GM12892 (cell line): Measurements from ENCODE around the gene PPFIA1.

ENCODE experiments used
- DNase-seq: peaks from one replicate; pipeline ENCODE4 v3.0.0; 2011; ENCODE audit not compliant: insufficient read length
- FAIRE-seq: peaks from 2 replicates; lab custom pipeline; 2011; peaks lifted over from hg19 to GRCh38; lab: Jason Lieb, UNC
- POLR2A ChIP-seq: IDR thresholded peaks from 2 replicates; pipeline ENCODE4 v1.6.1; 2011; ENCODE audit warnings: low read depth, low read length, control low read depth
- POLR2AphosphoS5 ChIP-seq: IDR thresholded peaks from 2 replicates; pipeline ENCODE4 v1.6.1; 2011; ENCODE audit warnings: low read depth, low read length, control low read depth
- TAF1 ChIP-seq: IDR thresholded peaks from 2 replicates; pipeline ENCODE4 v1.6.1; 2011; ENCODE audit warnings: low read depth, mild to moderate bottlenecking, control low read depth, low read length, borderline replicate concordance

PPFIA1 gene

GRCh38 chr11:70233962-70234361, 36.5 kb upstream of the PPFIA1 start:
- TF ChIP-seq POLR2A (no peak), TAF1 (no peak), POLR2AphosphoS5 (no peak)
- FAIRE-seq = no peak
- no peak for DNase-seq

- TF ChIP-seq POLR2AphosphoS5 = no peak
- TF ChIP-seq POLR2A = no peak
- no peak for TF ChIP-seq TAF1
- no peak for FAIRE-seq
- no peak for DNase-seq
Observed at GRCh38 chr11:70240337-70240736, 30.2 kb upstream of the PPFIA1 start.

GRCh38 chr11:70241709-70242108, 28.8 kb upstream of the PPFIA1 start:
- FAIRE-seq (no peak), DNase-seq (no peak)
- TF ChIP-seq POLR2A (no peak), TAF1 (no peak), POLR2AphosphoS5 (no peak)

GRCh38 chr11:70242885-70243284, 27.6 kb upstream of the PPFIA1 start:
- DNase-seq (no peak), FAIRE-seq (no peak)

GRCh38 chr11:70243912-70244652, 26.4 kb upstream of the PPFIA1 start:
- no peak for DNase-seq

More at GRCh38 chr11:70242885-70243284, 27.6 kb upstream of the PPFIA1 start:
- TF ChIP-seq POLR2AphosphoS5 = no peak
- no peak for TF ChIP-seq TAF1
- no peak for TF ChIP-seq POLR2A

GRCh38 chr11:70244698-70245097, 25.8 kb upstream of the PPFIA1 start:
- FAIRE-seq (no peak), DNase-seq (no peak)
- no peak for TF ChIP-seq POLR2A
- no peak for TF ChIP-seq POLR2AphosphoS5
- no peak for TF ChIP-seq TAF1

More at GRCh38 chr11:70243912-70244652, 26.4 kb upstream of the PPFIA1 start:
- FAIRE-seq = no peak
- TF ChIP-seq POLR2A (no peak), TAF1 (no peak), POLR2AphosphoS5 (no peak)

GRCh38 chr11:70246196-70246595, 24.3 kb upstream of the PPFIA1 start:
- no peak for TF ChIP-seq POLR2A
- no peak for TF ChIP-seq TAF1
- no peak for TF ChIP-seq POLR2AphosphoS5
- FAIRE-seq = no peak
- no peak for DNase-seq

GRCh38 chr11:70247042-70247709, 23.3 kb upstream of the PPFIA1 start:
- FAIRE-seq (no peak), DNase-seq (no peak)
- TF ChIP-seq TAF1 = no peak
- TF ChIP-seq POLR2A = no peak
- TF ChIP-seq POLR2AphosphoS5 = no peak

GRCh38 chr11:70247710-70248072, 22.8 kb upstream of the PPFIA1 start:
- no peak for TF ChIP-seq POLR2A
- TF ChIP-seq POLR2AphosphoS5 = no peak
- no peak for TF ChIP-seq TAF1
- no peak for DNase-seq
- no peak for FAIRE-seq

- DNase-seq (no peak), FAIRE-seq (no peak)
- no peak for TF ChIP-seq POLR2A
- no peak for TF ChIP-seq POLR2AphosphoS5
- TF ChIP-seq TAF1 = no peak
Observed at GRCh38 chr11:70250876-70251658, 19.4 kb upstream of the PPFIA1 start.

GRCh38 chr11:70251659-70252321, 18.7 kb upstream of the PPFIA1 start:
- no peak for FAIRE-seq
- no peak for DNase-seq
- TF ChIP-seq POLR2A = no peak
- TF ChIP-seq POLR2AphosphoS5 = no peak
- no peak for TF ChIP-seq TAF1
